NCI-H510A treated with DMSO at 0.1 percent for 48 hours (cell line): ENCODE measurements around the gene CCN6.

ENCODE experiments used
- DNase-seq: peaks from one replicate; lab custom pipeline; 2025; lab: John Stamatoyannopoulos, UW

CCN6 gene

GRCh38 chr6:112117554-112117953 lies 63.6 kb downstream of the CCN6 start:
- no peak for DNase-seq

GRCh38 chr6:112118034-112118433 lies 64.1 kb downstream of the CCN6 start:
- no peak for DNase-seq
